GM12891 (cell line): ENCODE results near the gene ERICH4.

Experiments used
- POLR2A ChIP-seq: IDR thresholded peaks from 2 replicates; pipeline ENCODE4 v1.6.1; 2011; ENCODE audit warnings: low read depth, low read length, control low read depth
- POLR2AphosphoS5 ChIP-seq: IDR thresholded peaks from 2 replicates; pipeline ENCODE4 v1.6.1; 2011; ENCODE audit warnings: low read depth, low read length, control low read depth
- SPI1 ChIP-seq: IDR thresholded peaks from 2 replicates; pipeline ENCODE4 v1.6.1; 2011; ENCODE audit warnings: low read depth, low read length, control low read depth
- TAF1 ChIP-seq: IDR thresholded peaks from 2 replicates; pipeline ENCODE4 v1.6.1; 2011; ENCODE audit warnings: low read depth, low read length, control low read depth

GRCh38 chr19:41428481-41428859, 14.5 kb upstream of the ERICH4 start:
- TF ChIP-seq POLR2AphosphoS5 (no peak), POLR2A (no peak), TAF1 (no peak), SPI1 (no peak)
